Measurements from ENCODE around the gene MTUS2. TPM values are rescaled to one million over a fixed set of nuclear protein-coding genes. Genes with fewer than 3 reads are reported as not detected.

MTUS2 gene
- total RNA-seq, 1 experiment from 2014 or later: 0.11 TPM

- no TSS peak for BruUV-seq (replicated peaks)
- POLR2A ChIA-PET (ENCODE audit: low non-redundant PET): no interaction called here
- no peaks in the 10 kb centered on the region for H3K4me1 ChIP-seq (ENCODE audit: insufficient read depth, low read length, poor library complexity, severe bottlenecking)
- no peak for DNase-seq (ENCODE audit: low spot score)
- no peaks in the 10 kb centered on the region for H3K36me3 ChIP-seq (ENCODE audit: insufficient read depth, low read length, poor library complexity, severe bottlenecking)
- intact Hi-C loops (cut with micrococcal nuclease; ENCODE audit: unreplicated experiment): no loop called here
- TF ChIP-seq EZH2 (IDR thresholded peaks at IDR 0.05; ENCODE audit: borderline replicate concordance, low read depth, low read length, poor library complexity, severe bottlenecking) (no peak), CTCF (conservative IDR thresholded peaks at IDR 0.05; ENCODE audit: low read depth, low read length) (no peak)
- H3K4me3 ChIP-seq (ENCODE audit: low read depth, low read length, poor library complexity, severe bottlenecking): no peak overlapping the region
- CTCF ChIA-PET: interaction anchor here (0.6 kb wide), 1 partner anchor 658 kb away, joined by 8 read pairs; no protein-coding TSS in a partner anchor
- no peaks in the 10 kb centered on the region for H3K27me3 ChIP-seq (replicated peaks; ENCODE audit: insufficient read depth, low read depth, low read length, poor library complexity)
- H3K9me3 ChIP-seq (ENCODE audit: low read depth, low read length, poor library complexity, severe bottlenecking): no peaks in the 10 kb centered on the region
- H3K27ac ChIP-seq (ENCODE audit: low read depth, low read length, poor library complexity, severe bottlenecking): no peak overlapping the region
Measured at GRCh38 chr13:29473166-29473565, 653.0 kb downstream of the MTUS2 start.

- Histone ChIP-seq H3K36me3 (ENCODE audit: insufficient read depth, low read length, poor library complexity, severe bottlenecking) (no peaks in the 10 kb centered on the region), H3K27me3 (replicated peaks; ENCODE audit: insufficient read depth, low read depth, low read length, poor library complexity) (no peaks in the 10 kb centered on the region), H3K4me3 (ENCODE audit: low read depth, low read length, poor library complexity, severe bottlenecking) (no peak overlapping the region), H3K9me3 (ENCODE audit: low read depth, low read length, poor library complexity, severe bottlenecking) (no peaks in the 10 kb centered on the region), H3K4me1 (ENCODE audit: insufficient read depth, low read length, poor library complexity, severe bottlenecking) (no peaks in the 10 kb centered on the region), H3K27ac (ENCODE audit: low read depth, low read length, poor library complexity, severe bottlenecking) (no peak overlapping the region)
- POLR2A ChIA-PET (ENCODE audit: low non-redundant PET): no interaction called here
- TF ChIP-seq EZH2 (IDR thresholded peaks at IDR 0.05; ENCODE audit: borderline replicate concordance, low read depth, low read length, poor library complexity, severe bottlenecking): no peak
- no peak for TF ChIP-seq CTCF (conservative IDR thresholded peaks at IDR 0.05; ENCODE audit: low read depth, low read length)
- no peak for DNase-seq (ENCODE audit: low spot score)
- no TSS peak for BruUV-seq (replicated peaks)
- CTCF ChIA-PET: no interaction called here
- intact Hi-C loops (cut with micrococcal nuclease; ENCODE audit: unreplicated experiment): no loop called here
Measured at GRCh38 chr13:29474991-29475390, 654.9 kb downstream of the MTUS2 start.

GRCh38 chr13:29476046-29476445, 655.9 kb downstream of the MTUS2 start:
- Histone ChIP-seq H3K9me3 (ENCODE audit: low read depth, low read length, poor library complexity, severe bottlenecking) (no peaks in the 10 kb centered on the region), H3K27me3 (replicated peaks; ENCODE audit: insufficient read depth, low read depth, low read length, poor library complexity) (no peaks in the 10 kb centered on the region), H3K36me3 (ENCODE audit: insufficient read depth, low read length, poor library complexity, severe bottlenecking) (no peaks in the 10 kb centered on the region), H3K27ac (ENCODE audit: low read depth, low read length, poor library complexity, severe bottlenecking) (no peak overlapping the region), H3K4me3 (ENCODE audit: low read depth, low read length, poor library complexity, severe bottlenecking) (no peak overlapping the region), H3K4me1 (ENCODE audit: insufficient read depth, low read length, poor library complexity, severe bottlenecking) (no peaks in the 10 kb centered on the region)
- CTCF ChIA-PET: no interaction called here
- POLR2A ChIA-PET (ENCODE audit: low non-redundant PET): no interaction called here
- DNase-seq (ENCODE audit: low spot score): no peak
- intact Hi-C loops (cut with micrococcal nuclease; ENCODE audit: unreplicated experiment): no loop called here
- TF ChIP-seq EZH2 (IDR thresholded peaks at IDR 0.05; ENCODE audit: borderline replicate concordance, low read depth, low read length, poor library complexity, severe bottlenecking) (no peak), CTCF (conservative IDR thresholded peaks at IDR 0.05; ENCODE audit: low read depth, low read length) (no peak)
- BruUV-seq (replicated peaks): no TSS peak
